GM19023 (cell line): ENCODE results near the gene FCAR.
"Not testable (repeated sequence)": the region's sequence is repeated elsewhere in the genome, so short reads cannot be mapped to it uniquely, and the experiment has no call there.

Source experiments
- ATAC-seq: cut with Tn5 transposase; IDR thresholded peaks from one replicate; pipeline ENCODE4 v1.9.1; 2021; ENCODE audit warnings: mild to moderate bottlenecking, moderate library complexity; ENCODE audit not compliant: unreplicated experiment

Gene FCAR

GRCh38 chr19:54893406-54893805 is 19.4 kb downstream of the FCAR start:
- ATAC-seq, result no peak

- not testable (repeated sequence) for ATAC-seq
Observed at GRCh38 chr19:54894106-54894505, 20.1 kb downstream of the FCAR start.

GRCh38 chr19:54896036-54896435 is 22.0 kb downstream of the FCAR start:
- ATAC-seq, result no peak

GRCh38 chr19:54898685-54899084 is 24.6 kb downstream of the FCAR start:
- not testable (repeated sequence) for ATAC-seq

- ATAC-seq, result not testable (repeated sequence)
Observed at GRCh38 chr19:54899646-54900045, 25.6 kb downstream of the FCAR start.

- ATAC-seq, result not testable (repeated sequence)
Observed at GRCh38 chr19:54901153-54901552, 27.1 kb downstream of the FCAR start.

- no peak for ATAC-seq
Observed at GRCh38 chr19:54902061-54902460, 28.0 kb downstream of the FCAR start.

GRCh38 chr19:54903303-54903702 is 29.3 kb downstream of the FCAR start:
- no peak for ATAC-seq

GRCh38 chr19:54904261-54904660 is 30.2 kb downstream of the FCAR start:
- not testable (repeated sequence) for ATAC-seq

GRCh38 chr19:54905421-54905802 is 31.4 kb downstream of the FCAR start:
- no peak for ATAC-seq

- ATAC-seq, result no peak
Observed at GRCh38 chr19:54905803-54906511, 31.9 kb downstream of the FCAR start, which contains the start of gene NCR1. Gene NCR1, plus strand, starts transcription at chr19:54906148. Its CDS starts 40 bp downstream, at chr19:54906188.

- ATAC-seq, result no peak
Observed at GRCh38 chr19:54906819-54907218, 32.8 kb downstream of the FCAR start.

GRCh38 chr19:54907899-54908298 is 33.9 kb downstream of the FCAR start:
- ATAC-seq, result not testable (repeated sequence)

GRCh38 chr19:54916822-54917221 is 42.8 kb downstream of the FCAR start:
- ATAC-seq, result no peak

GRCh38 chr19:54918499-54918898 is 44.5 kb downstream of the FCAR start:
- no peak for ATAC-seq

GRCh38 chr19:54919646-54920563 is 45.9 kb downstream of the FCAR start:
- not testable (repeated sequence) for ATAC-seq

GRCh38 chr19:54921082-54921481 is 47.0 kb downstream of the FCAR start:
- no peak for ATAC-seq

GRCh38 chr19:54923276-54923675 is 49.2 kb downstream of the FCAR start:
- no peak for ATAC-seq

GRCh38 chr19:54928299-54928698 is 54.3 kb downstream of the FCAR start:
- no peak for ATAC-seq

- ATAC-seq, result no peak
Observed at GRCh38 chr19:54937926-54938325, 63.9 kb downstream of the FCAR start.

- ATAC-seq, result no peak
Observed at GRCh38 chr19:54938906-54939305, 64.9 kb downstream of the FCAR start.

GRCh38 chr19:54939538-54939937 is 65.5 kb downstream of the FCAR start:
- ATAC-seq, result not testable (repeated sequence)
